GDM1 (cell line): Measurements from ENCODE around the gene CD36.

ENCODE experiments used
- DNase-seq: peaks from one replicate; lab custom pipeline; 2025; lab: John Stamatoyannopoulos, UW

The CD36 gene

DNA sequence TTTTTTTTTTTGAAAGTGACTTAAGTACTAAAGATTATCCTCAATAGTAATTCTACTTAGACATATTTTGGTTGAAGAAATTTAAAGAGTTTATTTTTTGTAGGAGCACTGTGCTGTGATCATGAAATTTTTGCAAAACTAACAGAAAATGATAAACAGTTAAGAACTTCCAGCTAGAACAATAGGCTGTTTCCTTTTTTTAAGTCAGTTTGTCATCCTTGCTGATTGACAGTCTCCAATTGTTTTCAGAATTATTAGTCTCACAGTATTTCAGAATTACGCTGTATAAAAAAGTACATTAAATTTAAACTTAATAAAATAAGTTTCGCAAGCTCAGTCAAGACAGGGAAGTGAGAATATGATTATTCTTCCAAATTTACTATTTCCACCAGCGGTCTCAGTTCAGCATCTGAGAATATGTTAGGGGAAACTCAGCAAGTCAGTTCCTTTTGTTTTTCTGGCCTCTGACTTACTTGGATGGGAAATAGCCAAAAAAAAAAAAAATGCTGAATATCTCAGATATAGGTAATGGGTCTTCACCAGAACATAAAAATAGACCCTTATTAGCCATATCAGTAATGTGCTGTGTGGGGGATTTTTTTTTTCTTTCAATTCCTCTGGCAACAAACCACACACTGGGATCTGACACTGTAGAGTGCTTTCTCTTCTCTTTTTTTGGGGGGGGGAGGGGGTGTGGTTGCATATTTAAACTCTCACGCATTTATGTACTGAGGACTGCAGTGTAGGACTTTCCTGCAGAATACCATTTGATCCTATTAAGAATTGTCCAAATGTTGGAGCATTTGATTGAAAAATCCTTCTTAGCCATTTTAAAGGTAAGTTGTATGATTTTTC is at the start of gene CD36:
Gene CD36, plus strand, starts transcription at position 732 of the 855 bp plus-strand sequence. CDS start 8,099 bp downstream, outside the sequence.
- no peak for DNase-seq

DNA sequence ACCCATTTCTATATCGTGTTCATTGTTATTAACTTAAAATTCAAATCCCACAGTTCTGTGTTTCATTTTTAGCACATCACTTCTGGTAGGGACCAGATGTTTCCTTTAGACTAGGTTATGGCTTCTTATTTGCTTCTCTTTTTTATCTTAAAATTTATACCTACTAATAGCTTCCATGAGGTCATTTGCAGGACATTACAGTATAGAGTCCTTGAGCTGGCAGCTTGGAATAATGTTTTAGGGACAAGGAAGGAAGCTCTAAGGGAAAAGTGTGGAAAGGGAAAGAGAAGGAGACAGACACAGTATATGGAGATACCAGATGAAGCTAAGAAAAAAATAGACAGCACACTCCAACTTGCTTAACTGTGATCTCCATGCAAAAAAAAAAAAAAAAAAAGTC is 48.8 kb upstream of the CD36 start:
- no peak for DNase-seq

GRCh38 chr7:80591654-80592053 is 46.8 kb upstream of the CD36 start:
- no peak for DNase-seq

DNA sequence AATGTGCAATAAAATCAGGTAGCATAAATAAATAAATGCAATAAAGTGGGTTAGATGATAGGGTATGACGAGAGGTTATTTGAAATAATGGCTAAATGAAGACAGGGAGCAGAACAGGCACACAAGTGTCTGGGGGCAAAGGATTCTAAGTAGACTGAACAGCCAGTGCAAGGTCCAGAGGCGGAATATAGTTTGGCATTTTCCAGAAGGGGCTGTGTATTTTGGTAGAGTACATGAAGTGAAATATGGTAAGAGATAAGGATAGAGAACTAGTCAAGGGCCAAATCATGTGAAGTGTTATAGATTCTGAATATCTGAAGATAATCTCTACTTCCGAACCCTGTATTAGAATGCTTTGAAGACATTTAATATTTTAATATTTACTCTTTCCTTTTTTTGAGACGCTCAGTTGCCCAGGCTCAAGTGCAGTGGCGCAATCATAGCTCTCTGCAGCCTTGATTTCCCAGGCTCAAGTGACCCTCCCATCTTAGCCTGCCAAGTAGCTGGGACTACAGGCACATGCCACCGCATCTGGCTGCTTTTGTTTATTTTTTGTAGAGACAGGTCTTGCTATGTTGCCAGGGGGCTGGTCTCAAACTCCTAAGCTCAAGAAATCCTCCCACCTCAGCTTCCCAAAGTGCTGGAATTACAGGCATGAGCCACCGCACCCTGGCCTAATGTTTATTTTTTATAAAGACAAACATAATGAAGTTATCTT is 44.4 kb upstream of the CD36 start:
- DNase-seq, result no peak

GRCh38 chr7:80596933-80597517 is 41.4 kb upstream of the CD36 start:
- DNase-seq, result no peak

GRCh38 chr7:80597875-80598274 is 40.6 kb upstream of the CD36 start:
- DNase-seq, result no peak

DNA sequence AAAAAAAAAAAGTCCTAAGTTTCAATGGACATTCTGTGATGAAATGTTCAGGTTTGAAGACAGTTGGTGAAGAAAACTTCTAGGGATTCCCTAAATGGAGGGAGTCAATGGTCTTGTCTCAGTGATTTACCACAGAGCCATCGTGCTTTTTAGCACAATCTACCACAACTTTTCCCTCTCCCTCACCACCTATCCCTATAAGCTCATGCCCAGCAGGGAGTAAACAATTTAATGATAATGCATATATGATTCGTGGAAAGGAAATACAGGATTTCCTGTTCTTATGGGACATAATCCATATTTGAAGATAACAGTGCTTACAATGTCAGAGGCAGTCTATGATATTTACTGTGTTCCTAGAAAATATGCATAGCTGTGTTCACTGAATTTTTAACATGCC is 38.4 kb upstream of the CD36 start:
- DNase-seq, result no peak

DNA sequence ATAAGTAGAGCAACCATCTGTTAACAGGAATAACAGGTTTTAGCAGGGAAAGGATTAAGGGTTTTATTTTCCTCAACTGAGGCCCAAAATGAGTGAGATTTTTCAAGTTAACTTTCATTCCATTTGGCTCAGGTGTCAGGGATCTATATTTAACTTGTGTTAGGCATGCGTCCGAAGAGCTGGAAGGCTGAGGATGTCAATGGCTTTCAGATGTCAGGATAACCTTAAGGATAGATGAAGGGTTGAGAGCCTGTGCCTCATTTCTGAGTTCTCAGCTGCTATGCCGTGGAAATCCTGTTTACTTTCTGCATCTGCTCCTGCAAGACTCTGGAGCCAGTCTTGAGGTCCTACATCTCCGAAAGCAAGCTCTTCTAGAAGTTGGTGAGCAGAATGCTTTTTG is 36.4 kb upstream of the CD36 start:
- DNase-seq, result no peak

DNA sequence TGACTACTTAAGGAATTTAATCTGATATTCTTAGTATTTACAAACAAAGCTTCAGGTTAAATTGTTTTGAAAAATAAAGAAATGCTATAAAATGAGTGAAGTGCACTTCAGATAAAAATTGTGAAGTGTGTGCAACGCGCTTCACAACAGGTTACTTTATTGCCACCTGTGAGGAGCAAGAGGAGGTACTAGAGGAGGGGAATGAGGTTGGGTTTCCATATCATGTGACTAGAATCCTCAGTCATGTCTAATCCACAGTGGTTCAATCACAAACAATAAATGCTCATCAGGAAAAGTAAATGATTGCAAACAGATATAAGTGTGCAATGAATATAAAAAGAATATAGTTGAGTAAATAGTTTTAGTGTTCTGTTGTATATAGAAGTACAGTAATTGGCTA is 34.5 kb upstream of the CD36 start:
- no peak for DNase-seq

GRCh38 chr7:80604436-80604835 is 34.0 kb upstream of the CD36 start:
- DNase-seq, result no peak

GRCh38 chr7:80607136-80607535 is 31.3 kb upstream of the CD36 start:
- DNase-seq, result no peak

GRCh38 chr7:80608336-80608735 is 30.1 kb upstream of the CD36 start:
- DNase-seq, result no peak

DNA sequence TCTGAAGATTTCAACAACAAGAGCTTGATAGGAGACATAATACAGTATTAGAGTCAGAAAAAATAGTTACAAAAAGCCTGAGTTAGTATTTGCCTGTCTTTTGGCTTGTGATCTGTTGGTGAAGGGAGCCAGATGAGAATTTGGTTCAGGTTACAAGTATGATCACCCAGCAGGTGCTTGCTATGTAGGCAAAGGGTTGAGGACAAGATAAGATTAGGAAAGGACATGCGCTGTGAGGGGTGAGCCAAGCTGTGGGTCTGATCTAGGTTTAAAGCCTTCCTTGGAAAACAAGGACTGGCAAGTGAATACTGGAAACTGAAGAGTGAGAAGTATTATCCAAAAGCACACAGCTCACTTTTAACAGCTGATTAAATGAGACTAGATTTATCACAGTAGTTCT is 28.7 kb upstream of the CD36 start:
- no peak for DNase-seq

DNA sequence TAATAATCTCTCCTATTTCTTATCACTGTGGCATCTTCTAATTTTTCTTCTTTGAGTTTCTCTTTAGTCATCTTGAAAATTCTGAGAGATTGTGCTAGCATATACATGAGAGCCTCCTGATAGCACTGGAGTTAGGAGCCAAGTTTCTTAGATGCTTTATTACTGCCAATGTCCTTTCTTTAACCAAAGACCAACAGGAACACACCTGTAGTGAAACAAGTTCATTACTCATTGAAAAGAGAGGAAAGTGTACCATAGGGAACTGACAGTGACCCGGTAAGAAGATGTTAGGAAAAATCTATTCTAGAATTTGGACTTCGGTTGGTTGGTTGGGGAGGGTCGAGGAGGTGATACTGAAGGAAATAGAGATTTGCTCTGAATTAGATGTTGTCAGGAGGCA is 27.1 kb upstream of the CD36 start:
- DNase-seq, result no peak

DNA sequence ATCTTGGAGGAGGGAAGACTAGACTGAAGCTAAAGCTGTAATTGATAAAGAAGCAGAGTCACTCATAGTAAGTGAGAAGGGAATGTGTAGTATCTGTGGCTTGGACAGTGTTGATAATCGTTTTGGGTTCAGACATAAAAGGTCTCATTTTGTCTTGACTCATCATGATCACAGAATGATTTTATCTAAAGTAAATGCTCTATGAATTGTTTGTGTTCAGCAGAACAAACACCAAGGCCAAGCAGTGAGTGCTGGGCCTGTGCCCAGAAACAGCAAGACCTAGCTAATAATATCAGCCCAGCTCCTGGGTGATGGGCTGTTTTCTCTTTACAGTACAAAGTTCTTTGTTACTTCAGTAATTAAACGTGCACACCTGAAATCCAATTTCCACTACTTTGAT is 26.7 kb upstream of the CD36 start:
- no peak for DNase-seq

DNA sequence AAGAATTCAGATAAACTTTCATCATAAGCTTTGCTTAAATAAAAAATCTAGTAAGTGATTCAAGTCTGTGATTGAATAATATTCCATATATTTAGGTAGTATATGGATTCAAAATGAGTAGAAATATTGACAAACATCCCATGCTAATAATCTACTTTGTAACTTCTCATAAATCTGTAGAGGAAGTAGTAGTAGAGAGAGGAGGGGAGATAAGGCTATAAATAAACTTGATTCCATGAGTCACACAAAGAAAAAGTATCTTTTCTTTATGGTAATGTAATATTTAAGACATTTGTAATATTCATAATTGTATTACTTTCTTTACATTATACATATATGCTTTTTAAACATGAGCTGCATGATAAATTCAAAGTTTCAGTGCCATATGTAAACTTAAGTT is 25.6 kb upstream of the CD36 start:
- no peak for DNase-seq

DNA sequence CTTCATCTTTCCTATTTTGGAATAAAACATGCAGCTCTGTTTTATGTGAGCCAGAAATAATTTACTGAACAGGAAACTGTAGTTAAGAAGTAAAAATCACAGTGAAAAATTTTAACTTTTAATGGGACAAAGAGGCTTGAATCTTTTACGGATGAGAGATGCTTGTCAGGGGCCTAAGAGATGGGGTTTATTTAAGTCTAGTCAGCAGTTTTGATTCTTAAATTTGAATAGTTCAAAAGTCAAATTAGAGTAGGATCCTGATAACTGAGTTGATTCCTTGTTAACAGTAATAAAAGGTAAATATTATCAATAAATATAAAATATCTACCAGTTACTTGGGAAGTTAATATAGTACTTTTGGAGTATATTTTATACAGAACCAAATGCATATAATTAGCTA is 24.9 kb upstream of the CD36 start:
- DNase-seq, result no peak

DNA sequence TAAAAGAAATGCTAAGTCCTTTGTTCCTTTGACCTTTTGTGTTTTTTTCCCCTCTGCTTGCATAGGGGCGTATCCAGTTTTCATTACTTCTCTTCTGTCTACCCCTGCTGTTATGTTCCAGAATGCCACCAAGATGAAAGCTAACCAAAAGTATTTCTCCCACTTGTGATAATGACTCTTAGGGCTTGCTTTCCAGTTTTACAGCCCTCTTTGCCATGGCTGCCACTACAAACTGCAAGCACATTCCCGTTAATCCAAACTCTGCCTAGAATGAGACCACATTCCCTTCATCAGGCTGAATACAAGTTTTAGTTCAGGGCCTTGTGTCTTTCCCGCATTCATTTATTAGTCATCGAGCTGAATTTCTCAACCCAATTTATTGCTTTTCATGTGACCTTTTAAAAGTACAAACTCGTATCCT is 23.6 kb upstream of the CD36 start:
- DNase-seq, result no peak

GRCh38 chr7:80618096-80618495 is 20.3 kb upstream of the CD36 start:
- DNase-seq, result no peak

DNA sequence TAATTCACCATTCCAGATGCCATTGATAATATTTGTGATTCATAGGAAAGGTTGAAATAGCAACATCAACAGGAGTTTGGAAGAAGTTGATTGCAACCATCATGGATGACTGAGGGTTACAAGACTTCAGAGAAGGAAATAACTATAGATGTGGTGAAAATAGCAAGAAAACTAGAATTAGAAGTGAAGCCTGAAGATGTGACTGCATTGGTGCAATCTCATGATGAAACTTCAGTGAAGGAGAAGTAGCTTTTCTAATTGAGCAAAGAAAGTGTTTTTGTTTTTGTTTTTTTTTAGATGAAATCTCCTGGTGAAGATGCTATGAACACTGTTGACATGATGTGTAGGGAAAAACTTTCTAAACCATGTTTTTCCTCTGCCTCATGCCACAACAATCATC is 18.7 kb upstream of the CD36 start:
- DNase-seq, result no peak

- no peak for DNase-seq
Measured at GRCh38 chr7:80622541-80622940, 15.9 kb upstream of the CD36 start.

DNA sequence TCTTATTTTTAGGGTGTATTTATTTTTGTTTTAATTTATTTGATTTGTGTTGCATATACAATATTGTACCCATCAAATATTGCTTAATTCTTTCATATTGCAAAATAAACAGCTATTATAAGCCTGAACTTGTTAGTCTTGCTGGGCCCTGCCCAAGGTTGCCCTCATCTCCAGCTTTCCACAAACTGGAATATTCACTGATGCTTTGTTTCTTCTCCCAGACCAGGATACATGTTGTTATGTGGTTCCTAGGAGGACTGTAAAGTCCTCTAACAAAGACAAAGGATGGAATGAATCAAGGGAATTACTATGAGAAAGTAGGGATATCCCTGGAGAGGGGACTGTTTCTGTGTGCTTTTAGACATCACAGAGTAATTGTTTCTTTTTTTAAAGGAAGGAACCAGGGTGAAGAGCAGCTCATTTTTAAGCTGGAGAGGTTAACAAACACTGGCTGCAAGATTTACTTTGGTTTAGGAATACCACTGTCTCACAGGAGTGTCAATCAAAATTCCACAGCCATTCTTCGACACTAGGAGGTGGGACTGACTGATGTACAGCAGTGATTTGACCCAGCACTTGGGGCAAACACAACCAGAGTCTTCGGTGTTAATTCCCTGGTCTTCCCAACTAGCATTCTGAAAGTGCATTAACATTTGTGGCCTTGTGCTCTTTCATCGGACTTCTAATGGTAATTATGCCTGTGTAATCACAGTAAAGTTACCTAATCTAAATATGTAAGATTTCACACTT is 14.8 kb upstream of the CD36 start:
- no peak for DNase-seq
